BJ (cell line): ENCODE measurements around the gene ATP13A3. TPM values are rescaled to one million over a fixed set of nuclear protein-coding genes. Genes with fewer than 3 reads are reported as not detected.
A peak's percentile ranks its signal among the peaks of the same experiment; 100 is the strongest.

ENCODE experiments used
- CTCF ChIA-PET: fragments of 350-600 bp; formaldehyde crosslinking; extraction: SDS; loops from one replicate; lab custom pipeline; 2021; ENCODE audit warnings: antibody characterized with exemption, inconsistent platforms; lab: Yijun Ruan, JAX
- POLR2A ChIA-PET: fragments of 300-600 bp; sonication (Branson Sonifier 250); formaldehyde crosslinking; extraction: SDS; loops from one replicate; lab custom pipeline; 2021; ENCODE audit warnings: antibody characterized with exemption; lab: Charles Lee
- DNase-seq: peaks from one replicate; pipeline ENCODE4 v3.0.0-alpha.2; 2011; ENCODE audit warnings: low read depth
- H3K27me3 ChIP-seq: 2 replicates; pipeline ENCODE4 v1.6.0; 2011; ENCODE audit warnings: low read length; ENCODE audit not compliant: control insufficient read depth, insufficient read depth
- H3K36me3 ChIP-seq: 2 replicates; pipeline ENCODE4 v1.5.1; 2011; ENCODE audit warnings: low read length; ENCODE audit not compliant: control insufficient read depth, insufficient read depth
- H3K4me3 ChIP-seq: 2 replicates; pipeline ENCODE4 v1.5.1; 2011; ENCODE audit warnings: low read depth, mild to moderate bottlenecking, control low read depth, low read length
- polyA plus RNA-seq: library from polyadenylated mRNA; depleted of rRNA; stranded (reverse); fragments of >200 nt; gene quantifications from 2 replicates; pipeline ENCODE4 v1.2.3, GENCODE V29; 2011
- TF ChIP-seq, protein P1 (sequence below): IDR thresholded peaks from 2 replicates; pipeline ENCODE4 v1.5.1; 2011; ENCODE audit warnings: low read depth, mild to moderate bottlenecking, control low read depth, inconsistent platforms, low read length, moderate library complexity; ENCODE audit not compliant: insufficient read depth

ATP13A3 gene
- polyA plus RNA-seq, 1 experiment, result 47.1 TPM

DNA sequence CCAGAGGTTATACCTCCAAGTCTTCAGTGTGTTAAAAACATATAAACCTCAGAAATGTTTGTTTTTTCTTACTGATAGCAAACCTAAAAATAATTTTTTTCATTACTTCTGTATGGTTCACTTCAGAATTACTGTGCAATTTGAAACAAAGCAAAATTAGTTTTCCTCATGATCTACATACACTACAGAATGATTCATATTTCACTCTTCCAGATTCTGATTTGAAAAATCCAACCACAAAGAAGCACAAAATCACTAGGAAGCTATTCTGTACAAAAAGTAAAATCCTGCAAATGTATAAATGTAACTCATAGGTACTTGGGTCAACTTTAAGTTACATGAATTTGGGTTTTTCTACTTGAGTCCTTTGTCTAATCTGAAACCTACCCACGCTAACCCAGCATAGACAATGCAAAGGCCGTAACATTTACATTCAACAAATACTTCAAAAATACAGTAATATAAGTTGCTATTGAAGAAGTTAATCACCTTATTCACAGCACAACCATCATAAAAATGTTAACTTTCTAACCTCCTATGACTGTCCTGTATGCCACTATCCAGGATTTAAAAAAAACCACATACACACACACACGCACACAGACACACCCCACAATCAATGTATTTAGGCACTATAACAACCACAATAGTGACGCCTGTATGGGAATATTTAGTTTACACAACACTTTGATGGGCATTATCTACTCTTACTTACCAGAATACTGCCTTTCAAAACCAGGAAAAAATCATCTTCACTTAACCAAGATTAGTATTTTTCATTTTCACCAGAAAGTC is 11.5 kb downstream of the ATP13A3 start:
- Histone ChIP-seq H3K4me3 (no peak overlapping the region), H3K27me3 (no peaks in the 10 kb centered on the region), H3K36me3 (0 out of 2 replicates have a peak, but pooled peaks cover 3% of the 10 kb centered on the region)
- POLR2A ChIA-PET, result no interaction called here
- no peak for DNase-seq
- TF ChIP-seq, protein P1, sequence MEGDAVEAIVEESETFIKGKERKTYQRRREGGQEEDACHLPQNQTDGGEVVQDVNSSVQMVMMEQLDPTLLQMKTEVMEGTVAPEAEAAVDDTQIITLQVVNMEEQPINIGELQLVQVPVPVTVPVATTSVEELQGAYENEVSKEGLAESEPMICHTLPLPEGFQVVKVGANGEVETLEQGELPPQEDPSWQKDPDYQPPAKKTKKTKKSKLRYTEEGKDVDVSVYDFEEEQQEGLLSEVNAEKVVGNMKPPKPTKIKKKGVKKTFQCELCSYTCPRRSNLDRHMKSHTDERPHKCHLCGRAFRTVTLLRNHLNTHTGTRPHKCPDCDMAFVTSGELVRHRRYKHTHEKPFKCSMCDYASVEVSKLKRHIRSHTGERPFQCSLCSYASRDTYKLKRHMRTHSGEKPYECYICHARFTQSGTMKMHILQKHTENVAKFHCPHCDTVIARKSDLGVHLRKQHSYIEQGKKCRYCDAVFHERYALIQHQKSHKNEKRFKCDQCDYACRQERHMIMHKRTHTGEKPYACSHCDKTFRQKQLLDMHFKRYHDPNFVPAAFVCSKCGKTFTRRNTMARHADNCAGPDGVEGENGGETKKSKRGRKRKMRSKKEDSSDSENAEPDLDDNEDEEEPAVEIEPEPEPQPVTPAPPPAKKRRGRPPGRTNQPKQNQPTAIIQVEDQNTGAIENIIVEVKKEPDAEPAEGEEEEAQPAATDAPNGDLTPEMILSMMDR, result no peak
- CTCF ChIA-PET, result interaction anchor here (1.0 to 6.1 kb wide), 6 partner anchors 10 to 142 kb away, joined by 3 to 62 read pairs (median 6); no protein-coding TSS in a partner anchor

DNA sequence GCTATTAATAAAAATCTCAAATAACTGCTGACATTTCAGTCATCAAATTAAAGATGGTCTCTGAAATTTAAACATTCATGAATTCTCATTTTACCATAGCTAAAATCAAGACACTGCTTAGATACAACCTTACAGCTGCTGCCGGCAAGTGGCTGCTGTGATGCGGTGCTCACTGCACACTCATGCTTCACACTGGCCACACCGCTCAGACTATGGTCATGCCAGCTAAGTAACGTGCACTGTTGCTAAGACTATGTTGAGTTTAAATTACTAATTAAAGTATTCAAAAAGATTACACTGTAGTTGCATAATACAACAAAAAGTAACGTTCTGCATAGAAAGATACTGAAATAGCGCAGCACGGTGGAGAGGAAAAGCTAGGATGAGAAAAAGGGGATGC is 12.1 kb downstream of the ATP13A3 start:
- Histone ChIP-seq H3K36me3 (0 out of 2 replicates have a peak, but pooled peaks cover 3% of the 10 kb centered on the region), H3K27me3 (no peaks in the 10 kb centered on the region), H3K4me3 (no peak overlapping the region)
- no peak for DNase-seq
- ChIA-PET CTCF (interaction anchor here (1.1 to 6.1 kb wide), 5 partner anchors 12 to 141 kb away, joined by 3 to 62 read pairs (median 7); no protein-coding TSS in a partner anchor), POLR2A (no interaction called here)
- TF ChIP-seq, protein P1, result no peak

DNA sequence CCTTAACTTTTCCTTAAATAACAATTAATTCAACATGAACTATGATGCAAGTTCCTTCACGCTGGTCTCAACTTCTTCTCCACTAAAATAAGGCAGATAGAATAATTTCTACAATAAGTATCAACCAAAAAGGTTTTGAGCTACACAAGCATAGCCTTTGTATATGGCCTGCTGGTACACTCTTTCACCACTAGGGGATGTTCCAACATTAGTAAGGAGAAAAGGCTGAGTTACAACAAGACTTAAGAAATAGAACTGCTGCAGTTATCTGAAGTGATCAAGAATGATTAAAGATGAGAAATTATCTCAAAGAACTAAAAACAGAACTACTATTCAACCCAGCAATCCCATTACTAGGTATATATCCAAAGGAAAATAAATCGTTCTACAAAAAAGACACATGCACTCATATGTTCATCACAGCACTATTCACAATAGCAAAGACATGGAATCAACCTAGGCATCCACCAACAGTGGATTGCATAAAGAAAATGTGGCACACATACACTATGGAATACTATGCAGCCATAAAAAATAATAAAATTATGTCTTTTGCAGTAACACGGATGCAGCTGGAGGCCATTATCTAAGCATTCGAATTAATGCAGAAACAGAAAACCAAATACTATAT is 14.4 kb downstream of the ATP13A3 start:
- no peaks in the 10 kb centered on the region for H3K27me3 ChIP-seq
- POLR2A ChIA-PET, result interaction anchor here (0.6 to 0.7 kb wide), 2 partner anchors 23 to 93 kb away, joined by 3 to 4 read pairs; no protein-coding TSS in a partner anchor
- DNase-seq, result no peak
- TF ChIP-seq, protein P1, result peak; percentile 99
- no peaks in the 10 kb centered on the region for H3K36me3 ChIP-seq
- no peak overlapping the region for H3K4me3 ChIP-seq
- CTCF ChIA-PET, result interaction anchor here (0.6 to 6.1 kb wide), 19 partner anchors 9 to 142 kb away, joined by 3 to 62 read pairs (median 4); no protein-coding TSS in a partner anchor

DNA sequence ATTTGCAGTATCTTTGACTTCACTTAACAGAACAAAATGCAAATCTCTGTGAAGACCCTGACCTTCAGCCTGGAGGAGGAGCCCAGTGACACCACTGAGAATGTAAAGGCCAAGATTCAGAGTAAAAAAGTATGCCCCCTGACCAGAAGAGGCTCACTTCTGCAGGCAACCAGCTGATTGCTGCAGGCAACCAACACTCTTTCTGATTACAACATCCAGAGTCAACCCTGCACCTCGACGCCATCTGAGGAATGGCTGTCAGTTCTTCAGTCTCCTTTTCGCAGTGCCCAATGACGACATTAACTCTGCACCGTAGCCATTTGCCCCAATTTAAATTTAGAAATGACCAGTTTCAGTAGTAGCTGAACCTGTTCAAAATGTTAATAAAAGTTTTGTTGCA is 14.9 kb downstream of the ATP13A3 start:
- DNase-seq, result no peak
- Histone ChIP-seq H3K36me3 (no peaks in the 10 kb centered on the region), H3K4me3 (no peak overlapping the region), H3K27me3 (no peaks in the 10 kb centered on the region)
- TF ChIP-seq, protein P1, result no peak
- CTCF ChIA-PET, result interaction anchor here (0.6 to 6.1 kb wide), 19 partner anchors 9 to 142 kb away, joined by 3 to 62 read pairs (median 4); no protein-coding TSS in a partner anchor
- POLR2A ChIA-PET, result interaction anchor here (0.6 to 0.7 kb wide), 3 partner anchors 23 to 94 kb away, joined by 3 to 14 read pairs (median 4); no protein-coding TSS in a partner anchor

DNA sequence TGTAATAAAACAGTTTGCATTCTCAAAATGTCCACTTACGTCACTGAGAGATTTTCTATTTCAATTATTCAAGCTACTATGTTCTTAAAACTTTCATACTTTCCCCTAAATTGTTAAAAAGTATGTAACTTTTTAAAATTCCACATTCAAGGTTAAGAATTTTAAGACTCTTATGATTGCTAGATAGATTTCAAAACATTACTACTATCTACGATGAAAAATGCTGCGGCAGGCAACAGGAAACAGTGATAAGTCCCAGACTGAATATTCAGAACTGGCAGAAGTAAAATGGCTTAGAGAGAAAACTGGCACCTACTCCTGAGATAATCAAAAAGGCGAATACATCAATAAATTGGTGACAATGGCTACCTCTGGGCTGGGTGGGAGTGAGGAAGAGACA is 16.2 kb downstream of the ATP13A3 start:
- ChIA-PET CTCF (interaction anchor here (0.6 to 6.1 kb wide), 5 partner anchors 9 to 124 kb away, joined by 3 to 62 read pairs (median 6); no protein-coding TSS in a partner anchor), POLR2A (no interaction called here)
- Histone ChIP-seq H3K36me3 (no peaks in the 10 kb centered on the region), H3K4me3 (no peak overlapping the region), H3K27me3 (no peaks in the 10 kb centered on the region)
- TF ChIP-seq, protein P1, result no peak
- no peak for DNase-seq
